ENCODE data around the gene ETS2.

ETS2 gene

DNA sequence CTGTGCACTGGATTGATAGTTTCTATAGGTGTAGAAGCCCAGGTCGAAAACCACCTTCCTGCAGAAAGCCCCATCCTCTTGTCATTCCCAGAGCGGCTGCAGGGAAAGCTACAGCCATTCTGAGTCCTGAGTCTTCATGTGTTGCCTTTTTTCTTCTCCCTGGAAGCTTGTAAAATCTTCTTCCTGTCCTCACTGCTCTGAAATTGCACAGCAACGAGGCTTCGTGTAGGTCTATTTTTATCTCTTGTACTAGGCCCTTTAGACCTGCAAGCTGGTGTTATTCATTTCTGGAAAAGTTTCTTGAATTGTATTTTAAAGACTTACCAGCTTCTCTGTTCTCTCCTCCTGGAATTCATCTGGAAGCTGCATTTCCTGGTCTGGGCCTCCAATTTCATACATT lies 44.2 kb upstream of the ETS2 start:
- DNase-seq (ENCODE audit: low read depth), result peak; percentile 54
- TF ChIP-seq, protein P1, sequence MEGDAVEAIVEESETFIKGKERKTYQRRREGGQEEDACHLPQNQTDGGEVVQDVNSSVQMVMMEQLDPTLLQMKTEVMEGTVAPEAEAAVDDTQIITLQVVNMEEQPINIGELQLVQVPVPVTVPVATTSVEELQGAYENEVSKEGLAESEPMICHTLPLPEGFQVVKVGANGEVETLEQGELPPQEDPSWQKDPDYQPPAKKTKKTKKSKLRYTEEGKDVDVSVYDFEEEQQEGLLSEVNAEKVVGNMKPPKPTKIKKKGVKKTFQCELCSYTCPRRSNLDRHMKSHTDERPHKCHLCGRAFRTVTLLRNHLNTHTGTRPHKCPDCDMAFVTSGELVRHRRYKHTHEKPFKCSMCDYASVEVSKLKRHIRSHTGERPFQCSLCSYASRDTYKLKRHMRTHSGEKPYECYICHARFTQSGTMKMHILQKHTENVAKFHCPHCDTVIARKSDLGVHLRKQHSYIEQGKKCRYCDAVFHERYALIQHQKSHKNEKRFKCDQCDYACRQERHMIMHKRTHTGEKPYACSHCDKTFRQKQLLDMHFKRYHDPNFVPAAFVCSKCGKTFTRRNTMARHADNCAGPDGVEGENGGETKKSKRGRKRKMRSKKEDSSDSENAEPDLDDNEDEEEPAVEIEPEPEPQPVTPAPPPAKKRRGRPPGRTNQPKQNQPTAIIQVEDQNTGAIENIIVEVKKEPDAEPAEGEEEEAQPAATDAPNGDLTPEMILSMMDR (conservative IDR thresholded peaks at IDR 0.05; ENCODE audit: low read depth, low read length), result no peak
- no peak overlapping the region for H3K4me3 ChIP-seq (ENCODE audit: low read depth, low read length)

DNA sequence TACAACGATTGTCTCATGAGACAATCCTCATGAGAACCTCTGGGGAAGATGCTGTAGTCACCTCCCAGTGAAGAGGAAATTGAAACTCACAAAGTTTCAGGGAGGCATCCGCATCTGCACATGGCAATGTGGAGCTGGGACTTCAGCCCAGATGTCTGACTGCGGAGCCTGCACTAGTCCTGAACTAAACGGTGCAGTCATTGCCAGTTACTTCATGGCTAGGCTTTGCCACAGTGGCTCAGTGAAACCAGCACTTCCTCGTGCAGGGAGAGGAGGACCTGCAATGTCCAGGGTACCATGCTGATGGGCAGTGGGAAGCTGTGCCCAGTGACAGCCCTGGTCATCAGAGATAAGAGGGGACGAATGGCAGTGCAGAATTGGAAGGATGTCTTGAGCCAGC lies 40.7 kb upstream of the ETS2 start:
- TF ChIP-seq, protein P1 (conservative IDR thresholded peaks at IDR 0.05; ENCODE audit: low read depth, low read length), result no peak
- H3K4me3 ChIP-seq (ENCODE audit: low read depth, low read length), result no peak overlapping the region
- DNase-seq (ENCODE audit: low read depth), result no peak

DNA sequence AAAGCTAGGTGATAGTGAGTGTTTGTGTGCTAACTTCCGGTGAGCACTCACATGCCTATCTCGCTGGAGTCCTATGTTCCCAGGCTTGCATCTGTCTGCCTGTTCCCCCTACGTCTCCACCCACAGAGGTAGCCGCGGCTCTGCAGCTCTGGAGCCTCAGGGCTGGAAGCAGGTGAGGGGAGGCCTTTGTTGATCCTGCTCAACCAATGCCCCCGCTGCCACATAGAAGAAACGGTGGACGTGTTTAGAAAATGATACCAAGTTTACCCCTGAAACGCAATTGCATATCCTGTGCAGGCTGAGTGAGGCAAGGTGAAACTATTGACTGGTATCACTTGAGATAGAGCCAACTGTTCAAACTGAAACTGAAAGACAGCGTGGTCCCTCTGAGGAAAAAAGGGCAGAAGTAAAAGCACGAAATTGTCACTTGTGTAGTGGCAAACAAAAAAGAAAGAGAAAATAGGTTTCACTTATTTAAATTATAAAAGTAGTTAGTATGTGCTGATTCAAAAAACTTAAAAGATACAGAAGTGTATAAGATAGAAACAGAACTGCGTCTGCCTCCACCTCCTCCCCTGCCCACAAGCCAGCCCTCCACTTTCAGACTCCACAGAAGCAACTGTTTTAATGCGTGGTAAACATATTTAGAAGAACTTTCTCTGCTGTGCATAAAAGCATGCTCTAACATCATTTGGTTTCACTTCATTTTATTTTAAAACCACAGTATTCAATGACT lies 38.6 kb upstream of the ETS2 start:
- TF ChIP-seq, protein P1 (conservative IDR thresholded peaks at IDR 0.05; ENCODE audit: low read depth, low read length), result no peak
- H3K4me3 ChIP-seq (ENCODE audit: low read depth, low read length), result no peak overlapping the region
- no peak for DNase-seq (ENCODE audit: low read depth)

DNA sequence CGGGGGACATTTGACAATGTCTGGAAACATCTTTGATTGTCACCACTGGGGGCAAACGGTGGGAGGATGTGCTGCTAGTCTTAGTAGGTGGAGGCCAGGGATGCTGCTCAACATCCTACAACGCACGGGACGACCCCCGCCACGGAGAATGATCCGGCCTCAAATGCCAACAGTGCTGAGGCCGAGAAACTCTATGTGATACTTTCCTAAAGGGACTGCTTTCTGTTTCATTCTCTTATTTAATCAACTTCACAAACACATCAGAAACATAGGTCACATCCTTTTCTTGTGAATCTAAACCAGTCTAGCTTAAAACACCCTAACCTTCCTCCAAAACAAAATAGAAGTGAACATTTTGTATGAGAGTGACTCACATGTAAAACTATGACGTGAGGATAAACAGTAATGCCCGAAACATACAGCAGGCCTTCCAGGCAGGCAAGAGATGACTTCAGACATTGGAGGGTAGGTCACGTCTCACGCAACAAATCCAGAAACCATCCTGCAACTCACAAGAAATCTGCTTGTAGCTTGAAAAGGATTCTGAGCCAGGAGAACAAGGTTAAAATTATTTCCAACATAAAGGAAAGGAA lies 37.2 kb upstream of the ETS2 start:
- TF ChIP-seq, protein P1 (conservative IDR thresholded peaks at IDR 0.05; ENCODE audit: low read depth, low read length), result peak; percentile 10
- peak; percentile 94 for DNase-seq (ENCODE audit: low read depth)
- H3K4me3 ChIP-seq (ENCODE audit: low read depth, low read length), result no peak overlapping the region

DNA sequence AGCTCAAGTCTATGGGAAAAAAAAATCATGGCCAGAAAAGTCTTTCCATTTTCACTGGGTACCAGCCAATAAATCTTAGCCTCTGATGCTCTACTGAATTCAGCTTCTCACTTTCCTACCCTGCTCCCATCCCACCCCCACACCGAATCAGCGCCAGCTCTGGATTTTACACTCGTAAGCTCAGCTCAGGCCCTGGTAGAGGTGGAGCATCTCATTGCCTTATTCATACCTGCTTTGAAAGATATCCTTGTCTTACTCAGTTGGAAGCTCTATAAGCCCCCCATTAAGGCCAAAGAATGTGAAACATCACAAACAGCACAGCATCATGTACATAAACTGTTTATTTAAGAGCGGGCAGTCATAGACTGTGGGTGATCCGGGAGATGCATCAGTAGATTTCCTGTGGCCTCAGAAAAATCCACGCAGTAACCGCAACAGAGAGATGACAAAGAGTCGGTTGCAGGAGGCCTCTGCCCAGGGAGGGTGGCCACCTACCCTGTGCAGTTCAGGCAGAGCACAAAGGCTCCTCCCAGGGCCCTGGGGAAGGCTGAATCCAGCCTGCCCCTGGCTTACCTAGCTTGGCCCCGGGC lies 36.4 kb upstream of the ETS2 start:
- DNase-seq (ENCODE audit: low read depth), result peak; percentile 73
- H3K4me3 ChIP-seq (ENCODE audit: low read depth, low read length), result no peak overlapping the region
- TF ChIP-seq, protein P1 (conservative IDR thresholded peaks at IDR 0.05; ENCODE audit: low read depth, low read length), result no peak

DNA sequence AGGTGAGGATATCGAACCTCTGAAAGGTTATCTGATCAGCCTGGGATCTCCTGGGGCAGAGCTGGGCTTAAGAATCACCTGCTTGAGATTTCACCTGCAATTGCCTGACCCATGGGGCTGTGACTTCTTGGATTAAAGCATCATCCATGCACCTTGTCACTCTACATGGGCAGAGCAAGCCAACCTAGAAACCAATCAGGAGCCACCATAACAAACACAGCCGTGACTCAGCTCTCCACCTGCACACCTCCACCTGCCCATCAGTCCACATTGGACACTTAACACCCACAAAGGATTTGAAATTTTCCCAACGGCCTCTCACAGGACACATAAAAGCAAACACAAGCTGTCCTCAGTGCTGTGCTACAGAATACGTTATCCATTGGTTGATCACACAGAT lies 35.1 kb upstream of the ETS2 start:
- DNase-seq (ENCODE audit: low read depth), result no peak
- H3K4me3 ChIP-seq (ENCODE audit: low read depth, low read length), result no peak overlapping the region
- TF ChIP-seq, protein P1 (conservative IDR thresholded peaks at IDR 0.05; ENCODE audit: low read depth, low read length), result no peak
